HEK293 (cell line): ENCODE data around the gene GLB1L2.

Experiments
- CTCF ChIA-PET: fragments of 350-600 bp; formaldehyde crosslinking; extraction: SDS; loops from one replicate; lab custom pipeline; 2021; ENCODE audit warnings: antibody characterized with exemption; lab: Yijun Ruan, JAX
- POLR2A ChIA-PET: fragments of 300-600 bp; formaldehyde crosslinking; extraction: SDS; loops from one replicate; lab custom pipeline; 2020; ENCODE audit warnings: antibody characterized with exemption, inconsistent platforms; lab: Yijun Ruan, JAX
- H3K27ac ChIP-seq: fragments of 200-500 bp; sonication (Bioruptor generic); 2 replicates; pipeline ENCODE4 v1.5.1; 2014; ENCODE audit warnings: low read depth, low read length, control low read depth, inconsistent platforms; ENCODE audit errors: extremely low read depth
- H3K36me3 ChIP-seq, 2 experiments: fragments of 200-500 bp in 1 of 2; sonication (Bioruptor generic) in 1 of 2; 1 replicate in 1 of 2; 2 replicates in 1 of 2; pipeline ENCODE4 v1.5.1; 2014 to 2017; ENCODE audit warnings: inconsistent platforms in 2 of 2, low read length in 2 of 2; ENCODE audit not compliant: control insufficient read depth in 2 of 2, insufficient read depth in 1 of 2
- H3K4me1 ChIP-seq: fragments of 200-500 bp; sonication (Bioruptor generic); 2 replicates; pipeline ENCODE4 v1.5.1; 2014; ENCODE audit warnings: mild to moderate bottlenecking, low read length, inconsistent platforms; ENCODE audit not compliant: control insufficient read depth, insufficient read depth
- H3K4me3 ChIP-seq: 2 replicates; pipeline ENCODE4 v1.5.1; 2011; ENCODE audit warnings: low read depth, mild to moderate bottlenecking, control low read depth, low read length, moderate library complexity
- H3K9me3 ChIP-seq: fragments of 200-500 bp; sonication (Bioruptor generic); 2 replicates; pipeline ENCODE4 v1.5.1; 2014; ENCODE audit warnings: low read depth, low read length, inconsistent platforms; ENCODE audit not compliant: control insufficient read depth, insufficient read depth
- EGR2 ChIP-seq: fragments of 450-650 bp; formaldehyde crosslinking; IDR thresholded peaks from 2 replicates; pipeline ENCODE4 v1.5.1; 2016; ENCODE audit warnings: low read depth, missing biosample characterization, missing genetic modification characterization
- MEIS1 ChIP-seq: sonication (generic); formaldehyde crosslinking; IDR thresholded peaks from 2 replicates; pipeline ENCODE4 v1.8.1; 2022; ENCODE audit warnings: missing genetic modification reagents, mild to moderate bottlenecking, borderline replicate concordance
- MZF1 ChIP-seq: fragments of 450-650 bp; formaldehyde crosslinking; IDR thresholded peaks from 2 replicates; pipeline ENCODE4 v1.5.1; 2017; ENCODE audit warnings: missing biosample characterization, missing genetic modification characterization, borderline replicate concordance
- PBX3 ChIP-seq: sonication (generic); formaldehyde crosslinking; IDR thresholded peaks from 2 replicates; pipeline ENCODE4 v1.8.1; 2022; ENCODE audit warnings: mild to moderate bottlenecking, moderate library complexity, missing genetic modification reagents
- SETDB1 ChIP-seq: IDR thresholded peaks from one replicate; pipeline ENCODE4 v1.6.1; 2017; ENCODE audit warnings: mild to moderate bottlenecking, low read length, moderate library complexity, mixed read lengths; ENCODE audit not compliant: insufficient read length
- SP7 ChIP-seq: fragments of 450-650 bp; formaldehyde crosslinking; IDR thresholded peaks from 2 replicates; pipeline ENCODE4 v1.5.1; 2016; ENCODE audit warnings: missing biosample characterization, missing genetic modification characterization
- WT1 ChIP-seq: fragments of 450-650 bp; formaldehyde crosslinking; IDR thresholded peaks from 2 replicates; pipeline ENCODE4 v1.5.1; 2016; ENCODE audit warnings: missing biosample characterization, missing genetic modification characterization
- ZFP41 ChIP-seq: fragments of 450-650 bp; formaldehyde crosslinking; IDR thresholded peaks from 2 replicates; pipeline ENCODE4 v1.5.1; 2016; ENCODE audit warnings: missing biosample characterization, missing genetic modification characterization, borderline replicate concordance
- ZNF16 ChIP-seq: fragments of 450-650 bp; formaldehyde crosslinking; IDR thresholded peaks from 2 replicates; pipeline ENCODE4 v1.5.1; 2016; ENCODE audit warnings: low read depth, missing biosample characterization, missing genetic modification characterization
- ZNF175 ChIP-seq: fragments of 450-650 bp; formaldehyde crosslinking; IDR thresholded peaks from 2 replicates; pipeline ENCODE4 v1.5.1; 2016; ENCODE audit warnings: missing biosample characterization, missing genetic modification characterization
- ZNF19 ChIP-seq: fragments of 450-650 bp; formaldehyde crosslinking; IDR thresholded peaks from 2 replicates; pipeline ENCODE4; 2016; ENCODE audit warnings: missing biosample characterization, missing genetic modification characterization, low read depth
- ZNF335 ChIP-seq: fragments of 450-650 bp; formaldehyde crosslinking; conservative IDR thresholded peaks from 2 replicates; pipeline ENCODE4 v1.5.1; 2016; ENCODE audit warnings: missing biosample characterization, missing genetic modification characterization
- ZNF350 ChIP-seq: fragments of 450-650 bp; formaldehyde crosslinking; IDR thresholded peaks from 2 replicates; pipeline ENCODE4 v1.5.0; 2017; ENCODE audit warnings: missing biosample characterization, mild to moderate bottlenecking, missing genetic modification characterization
- ZNF391 ChIP-seq: fragments of 450-650 bp; formaldehyde crosslinking; IDR thresholded peaks from 2 replicates; pipeline ENCODE4 v1.5.1; 2016; ENCODE audit warnings: low read depth, missing biosample characterization, missing genetic modification characterization, borderline replicate concordance
- ZNF529 ChIP-seq: fragments of 450-650 bp; formaldehyde crosslinking; IDR thresholded peaks from 2 replicates; pipeline ENCODE4 v1.5.1; 2017; ENCODE audit warnings: missing genetic modification characterization, missing biosample characterization; ENCODE audit not compliant: insufficient replicate concordance
- ZNF585B ChIP-seq: fragments of 450-650 bp; formaldehyde crosslinking; IDR thresholded peaks from 2 replicates; pipeline ENCODE4 v1.5.1; 2016; ENCODE audit warnings: missing biosample characterization, missing genetic modification characterization
- ZNF600 ChIP-seq: fragments of 450-650 bp; formaldehyde crosslinking; IDR thresholded peaks from 2 replicates; pipeline ENCODE4 v1.5.1; 2016; ENCODE audit warnings: missing biosample characterization, missing genetic modification characterization
- ZNF626 ChIP-seq: fragments of 450-650 bp; sonication (Bioruptor Pico); formaldehyde crosslinking; IDR thresholded peaks from 2 replicates; pipeline ENCODE4 v1.5.1; 2018; ENCODE audit warnings: missing biosample characterization, missing genetic modification characterization, inconsistent platforms
- ZNF747 ChIP-seq: fragments of 450-650 bp; formaldehyde crosslinking; IDR thresholded peaks from 2 replicates; pipeline ENCODE4 v1.5.1; 2016; ENCODE audit warnings: missing biosample characterization, missing genetic modification characterization
- ZSCAN30 ChIP-seq: fragments of 450-650 bp; IDR thresholded peaks from 2 replicates; pipeline ENCODE4 v1.5.1; 2018; ENCODE audit warnings: missing biosample characterization, mild to moderate bottlenecking, missing genetic modification characterization, moderate library complexity

GLB1L2 gene

DNA sequence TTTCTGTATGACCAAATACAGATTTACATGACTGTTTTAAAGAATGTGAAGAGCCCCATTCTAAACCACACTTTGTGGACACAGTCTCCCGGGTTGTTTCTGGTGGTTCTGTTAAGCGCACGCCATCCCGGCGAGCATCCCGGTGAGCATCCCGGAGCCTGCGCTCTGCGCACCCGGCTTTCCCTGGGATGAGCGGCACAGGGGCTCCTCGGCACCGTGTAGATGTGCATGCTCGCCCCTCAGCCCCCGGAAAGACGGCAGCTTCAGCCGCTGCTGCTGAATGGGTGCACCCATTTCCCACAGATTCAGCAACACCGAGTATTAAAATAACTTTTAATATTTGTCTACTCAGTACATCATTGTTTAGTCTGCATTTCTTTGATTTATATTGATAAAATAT is 36.0 kb downstream of the GLB1L2 start:
- TF ChIP-seq ZNF350 (tag by site-specific recombination) (no peak), ZNF175 (no peak), ZNF585B (no peak), PBX3 (no peak), SETDB1 (no peak), ZNF529 (tag by site-specific recombination) (no peak), MZF1 (tag by site-specific recombination) (no peak), WT1 (tag by site-specific recombination) (no peak), ZNF600 (no peak), ZNF626 (tag by site-specific recombination) (no peak), ZFP41 (no peak), ZNF16 (no peak), ZNF391 (tag by site-specific recombination) (no peak), ZNF335 (tag by site-specific recombination) (no peak)
- H3K27ac ChIP-seq: no peak overlapping the region
- peaks cover 0 to 22% of the 10 kb centered on the region in 2 experiments; a peak in 1 of 3 replicates for H3K36me3 ChIP-seq
- no peaks in the 10 kb centered on the region for H3K4me1 ChIP-seq
- H3K4me3 ChIP-seq: no peak overlapping the region
- ChIA-PET POLR2A (no interaction called here), CTCF (no interaction called here)
- no peaks in the 10 kb centered on the region for H3K9me3 ChIP-seq

DNA sequence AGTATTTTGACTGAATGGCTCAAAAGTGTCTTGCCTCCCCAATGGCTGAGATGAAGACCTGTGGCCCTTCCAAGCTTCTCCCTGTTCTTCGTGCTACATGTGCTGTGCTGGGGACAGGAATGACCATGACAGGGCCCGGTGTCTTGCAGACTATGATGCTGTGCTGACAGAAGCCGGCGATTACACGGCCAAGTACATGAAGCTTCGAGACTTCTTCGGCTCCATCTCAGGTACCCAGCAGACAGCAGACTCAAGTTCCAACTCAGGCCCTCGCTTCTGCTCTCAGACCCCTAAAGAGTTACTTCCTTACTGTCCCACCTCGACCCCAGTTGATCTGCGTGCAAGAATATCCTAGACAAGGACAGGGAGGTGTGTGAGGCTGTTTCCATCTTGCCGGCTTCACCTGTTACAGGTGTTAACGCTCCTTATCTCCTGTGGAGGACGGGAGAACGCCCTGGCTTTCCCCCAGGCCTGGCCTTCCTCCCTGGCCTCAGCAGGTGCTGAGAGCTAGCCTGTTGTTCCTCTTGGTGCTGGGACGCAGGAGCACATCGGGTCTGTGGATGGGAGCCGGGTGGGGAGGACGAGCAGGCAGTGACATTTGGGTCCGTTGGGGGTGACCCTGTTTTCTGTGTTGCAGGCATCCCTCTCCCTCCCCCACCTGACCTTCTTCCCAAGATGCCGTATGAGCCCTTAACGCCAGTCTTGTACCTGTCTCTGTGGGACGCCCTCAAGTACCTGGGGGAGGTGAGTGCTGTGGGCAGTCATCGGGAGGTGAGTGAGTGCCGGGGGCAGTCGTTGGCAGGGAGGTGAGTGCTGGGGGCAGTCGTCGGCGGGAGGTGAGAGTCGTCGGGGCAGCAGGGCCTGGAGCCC is 38.1 kb downstream of the GLB1L2 start:
- Histone ChIP-seq H3K4me1 (no peaks in the 10 kb centered on the region), H3K4me3 (no peak overlapping the region), H3K9me3 (no peaks in the 10 kb centered on the region), H3K27ac (no peak overlapping the region), H3K36me3 (peaks cover 0 to 28% of the 10 kb centered on the region in 2 experiments; a peak in 1 of 3 replicates)
- POLR2A ChIA-PET: no interaction called here
- TF ChIP-seq ZSCAN30 (tag by site-specific recombination): no peak
- no peak for TF ChIP-seq SP7 (tag by site-specific recombination)
- TF ChIP-seq ZNF19 (tag by site-specific recombination): no peak
- TF ChIP-seq EGR2 (tag by site-specific recombination): peak; percentile 45; the same call in 1 of the 2 replicates
- no peak for TF ChIP-seq ZNF747
- CTCF ChIA-PET: interaction anchor here (0.6 to 0.7 kb wide), 2 partner anchors 22 to 1120 kb away, joined by 3 read pairs; no protein-coding TSS in a partner anchor

DNA sequence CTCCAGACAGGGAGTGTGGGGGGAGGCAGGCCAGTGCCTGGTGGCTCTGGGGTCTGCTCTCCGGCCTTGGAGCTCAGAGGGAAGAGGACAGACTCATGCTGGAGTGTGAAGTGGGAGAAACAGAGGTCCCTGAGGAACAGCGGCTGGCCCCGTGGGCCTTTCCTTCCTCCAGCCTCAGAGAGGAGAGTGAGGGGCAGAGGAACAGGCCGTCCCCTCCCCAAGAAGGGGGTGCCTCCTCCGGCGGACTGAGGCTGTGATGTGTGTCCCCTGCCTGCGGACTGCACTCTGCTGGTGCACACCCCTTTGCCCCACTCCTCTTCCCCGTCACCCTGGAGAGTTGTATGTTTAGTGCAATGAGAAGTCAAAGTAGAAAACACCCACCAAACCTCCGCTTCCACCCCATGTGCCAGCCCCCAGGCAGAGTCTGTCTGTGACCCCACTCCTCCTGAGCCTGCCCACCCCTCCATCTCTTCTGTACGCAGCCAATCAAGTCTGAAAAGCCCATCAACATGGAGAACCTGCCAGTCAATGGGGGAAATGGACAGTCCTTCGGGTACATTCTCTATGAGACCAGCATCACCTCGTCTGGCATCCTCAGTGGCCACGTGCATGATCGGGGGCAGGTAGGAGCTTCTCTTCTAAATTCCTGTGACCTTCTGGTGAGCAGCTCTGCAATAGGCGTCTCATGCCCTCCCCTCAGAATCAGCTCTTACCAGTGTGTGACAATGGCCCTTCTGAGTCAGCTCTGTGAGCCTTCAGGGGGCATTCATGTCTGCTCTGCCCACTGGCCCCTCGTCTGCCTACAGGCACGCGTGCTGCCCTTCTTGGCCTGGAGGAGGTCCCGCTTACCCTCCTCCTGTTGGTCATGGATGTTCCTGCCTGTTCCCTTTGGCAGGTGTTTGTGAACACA is 39.0 kb downstream of the GLB1L2 start:
- peaks cover 0 to 32% of the 10 kb centered on the region in 2 experiments; a peak in 1 of 3 replicates for H3K36me3 ChIP-seq
- H3K9me3 ChIP-seq: no peaks in the 10 kb centered on the region
- no peaks in the 10 kb centered on the region for H3K4me1 ChIP-seq
- CTCF ChIA-PET: interaction anchor here (0.7 kb wide), 2 partner anchors 11 to 21 kb away, joined by 3 read pairs; no protein-coding TSS in a partner anchor
- H3K27ac ChIP-seq: no peak overlapping the region
- no peak overlapping the region for H3K4me3 ChIP-seq
- no peak for TF ChIP-seq MEIS1 (CRISPR knock-in tag)
- TF ChIP-seq, all 188 proteins: peak for 0
- POLR2A ChIA-PET: no interaction called here
